Measurements from ENCODE around the gene STXBP3.
"Not testable (repeated sequence)": the region's sequence is repeated elsewhere in the genome, so short reads cannot be mapped to it uniquely, and the experiment has no call there.

Gene STXBP3

GRCh38 chr1:108732398-108732797 is 14.1 kb upstream of the STXBP3 start:
- DNase-seq = no peak

- no peak for DNase-seq
Observed at GRCh38 chr1:108734171-108734865, 12.2 kb upstream of the STXBP3 start.

DNA sequence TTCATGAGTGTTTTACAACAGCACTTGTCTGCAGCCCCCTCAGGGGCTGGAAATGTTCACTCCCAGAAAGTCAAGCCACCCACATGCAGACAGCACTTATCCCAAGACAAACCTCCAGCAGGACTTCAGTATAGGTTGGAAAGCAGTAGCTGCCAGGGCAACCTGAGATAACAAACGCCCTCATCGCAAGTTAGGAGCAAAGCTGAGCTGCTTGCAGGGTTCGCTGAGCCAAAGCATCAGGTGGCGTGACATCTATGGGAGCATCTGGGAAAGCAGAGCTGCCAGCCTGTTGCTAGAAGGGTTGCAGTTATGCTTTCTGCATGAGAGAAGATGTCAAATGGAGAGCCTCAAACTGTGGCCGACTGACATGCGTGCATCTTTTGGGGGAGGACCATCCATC is 4.2 kb upstream of the STXBP3 start:
- DNase-seq = no peak

DNA sequence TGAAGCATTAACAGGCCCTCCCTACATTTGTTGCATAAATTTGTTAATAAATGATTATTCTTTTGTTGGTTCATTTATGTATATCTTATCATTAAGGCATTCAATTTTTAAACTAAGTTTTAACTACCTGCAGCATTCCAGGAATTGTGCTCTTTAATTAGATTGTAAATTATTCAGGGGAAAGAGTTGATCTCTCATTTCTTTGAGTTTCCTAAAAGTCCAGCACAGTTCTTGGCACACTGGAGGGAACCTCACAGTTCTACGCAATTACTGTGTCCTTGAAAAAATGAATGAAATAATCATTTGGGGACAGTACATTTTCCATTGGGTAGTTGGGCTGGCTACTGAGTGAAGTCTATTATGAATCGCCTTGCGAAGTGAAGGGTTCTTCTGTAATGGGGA is 493 bp upstream of the STXBP3 start:
- DNase-seq = no peak

DNA sequence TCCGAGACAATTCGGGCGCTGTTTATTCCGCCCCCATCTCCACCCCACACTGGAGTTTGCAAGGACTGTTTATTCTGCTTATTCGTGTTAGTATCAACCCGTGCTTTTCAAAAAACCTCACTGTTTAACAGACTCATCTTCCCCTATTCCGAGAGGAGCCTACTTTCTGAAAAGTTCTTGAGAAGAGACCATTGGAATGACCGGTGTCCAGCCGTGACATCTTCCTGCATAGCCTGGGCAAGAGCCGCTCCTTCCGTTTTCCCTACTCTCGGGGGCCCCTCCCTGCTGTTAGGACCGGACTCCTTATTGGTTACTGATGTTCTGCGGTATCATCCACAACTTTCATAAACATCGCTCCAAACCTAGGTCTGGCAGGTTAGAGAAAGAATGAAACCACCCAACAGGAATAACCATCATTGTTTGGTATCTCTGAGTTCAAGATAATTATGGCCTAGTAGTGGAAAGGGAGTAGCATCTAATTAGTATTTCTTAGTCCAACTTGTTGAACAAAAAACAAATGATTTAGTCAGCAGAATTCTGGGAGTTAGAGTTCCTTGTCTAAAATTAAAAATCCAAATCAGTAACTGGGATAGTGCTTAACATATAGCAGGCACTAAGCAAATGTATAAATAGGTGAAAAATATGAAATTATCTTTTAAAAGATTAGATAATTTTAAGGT is 837 bp downstream of the STXBP3 start:
- peak; percentile 11 for DNase-seq

DNA sequence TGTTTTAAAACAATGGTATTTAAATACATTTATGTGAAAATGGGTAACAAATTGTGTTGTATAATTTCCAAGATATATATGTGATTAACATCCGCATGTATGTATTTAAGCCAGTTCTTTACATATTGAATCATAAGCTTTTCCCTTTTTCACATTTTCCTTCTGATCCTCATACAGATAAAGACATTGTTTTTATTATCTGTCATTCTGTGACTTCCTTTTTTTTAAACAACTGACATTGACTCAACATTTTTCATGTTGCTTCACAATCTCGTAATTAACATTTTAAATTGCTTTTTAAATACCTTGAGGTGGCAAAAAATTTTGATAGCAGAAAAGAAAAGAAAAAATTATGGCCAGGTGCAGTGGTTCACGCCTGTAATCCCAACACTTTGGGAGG is 1.4 kb downstream of the STXBP3 start:
- DNase-seq = no peak

- DNase-seq = no peak
Observed at GRCh38 chr1:108749081-108749480, 2.6 kb downstream of the STXBP3 start.

DNA sequence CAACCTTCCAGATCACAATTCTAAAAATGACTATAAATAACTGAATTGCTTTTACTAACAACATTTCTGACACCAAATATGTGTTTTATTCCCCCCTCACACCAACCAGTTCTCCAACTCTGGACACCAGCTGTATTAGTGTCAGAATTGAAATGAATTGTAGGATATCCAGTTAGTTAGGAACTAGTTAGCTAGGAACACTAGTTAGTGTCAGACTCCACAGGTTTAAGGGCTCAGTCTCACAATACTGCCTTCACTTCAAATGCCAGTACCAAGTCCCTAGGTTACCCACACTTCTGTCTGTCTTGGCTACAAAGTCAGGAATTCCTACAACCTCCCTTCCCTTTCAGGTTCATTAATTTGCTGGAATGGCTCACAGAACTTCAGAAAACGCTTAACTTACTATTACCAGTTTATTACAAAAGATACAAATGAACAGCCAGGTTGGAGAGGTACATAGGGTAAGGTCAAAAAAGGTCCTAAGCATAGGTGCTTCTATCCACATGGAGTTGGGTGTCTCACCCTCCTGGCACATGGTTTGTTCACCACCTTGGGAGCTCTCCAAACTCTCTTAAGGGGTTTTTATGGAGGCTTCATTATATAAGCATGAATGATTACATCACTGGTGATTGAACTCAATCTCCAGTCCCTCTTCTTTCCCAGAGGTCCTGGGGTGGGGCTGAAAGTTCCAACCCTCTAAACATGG is 4.2 kb downstream of the STXBP3 start:
- DNase-seq = no peak

DNA sequence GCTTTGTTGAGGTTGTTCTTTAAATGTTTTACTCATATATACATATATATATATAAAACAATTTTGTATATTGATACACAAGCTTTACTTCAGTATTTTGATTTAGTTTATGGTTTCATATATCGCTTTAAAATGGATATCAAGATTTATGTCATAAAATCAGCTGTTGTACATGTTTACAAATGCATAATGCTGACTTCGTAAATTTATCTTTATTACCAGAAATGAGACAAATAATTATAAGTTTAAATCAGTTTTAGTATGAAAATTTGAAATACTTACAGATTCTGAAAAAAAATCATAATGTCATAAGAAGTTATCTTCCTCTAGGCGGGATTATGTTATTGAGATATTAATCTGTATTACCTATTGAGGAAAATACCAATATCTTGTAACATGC is 6.9 kb downstream of the STXBP3 start:
- no peak for DNase-seq

DNA sequence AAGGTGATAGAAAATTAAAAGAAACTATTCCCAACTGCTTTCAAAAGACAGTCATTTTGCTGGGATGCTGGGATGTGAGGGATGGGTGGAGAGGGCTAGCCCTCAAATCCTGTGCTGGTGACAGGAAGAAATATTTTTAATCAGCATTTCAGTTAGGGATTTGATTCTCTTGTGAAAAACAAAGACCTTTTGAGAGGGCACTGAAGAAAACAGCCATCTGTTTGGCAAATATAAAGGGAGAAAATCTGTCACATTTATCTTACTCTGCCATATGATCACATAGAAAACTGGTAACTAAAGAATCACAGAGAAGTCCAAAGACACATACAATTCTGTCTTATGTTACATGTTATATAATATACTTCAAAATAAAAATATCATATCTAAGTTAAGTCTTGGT is 12.3 kb downstream of the STXBP3 start:
- DNase-seq = no peak

GRCh38 chr1:108767115-108767514 is 20.6 kb downstream of the STXBP3 start:
- DNase-seq = no peak

- DNase-seq = no peak
Observed at GRCh38 chr1:108767708-108768107, 21.2 kb downstream of the STXBP3 start.

DNA sequence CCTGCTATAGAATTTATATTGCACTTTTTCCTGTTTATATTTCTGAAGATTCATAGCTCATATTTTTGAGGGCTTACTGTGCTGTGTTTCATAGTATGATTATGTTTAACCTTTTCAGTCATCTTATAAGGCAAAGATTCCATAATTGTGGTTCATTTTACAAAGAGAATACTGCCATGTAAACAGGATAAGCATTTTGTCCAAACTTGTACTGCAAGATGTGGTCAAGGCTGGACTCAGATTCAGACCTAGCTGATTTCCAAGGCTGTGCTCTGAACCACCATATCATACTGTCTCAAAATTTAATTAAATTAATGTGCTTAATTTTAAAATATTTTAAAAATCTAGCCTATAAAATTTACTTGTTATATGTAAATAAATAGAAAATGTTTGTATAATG is 31.4 kb downstream of the STXBP3 start:
- DNase-seq = no peak

DNA sequence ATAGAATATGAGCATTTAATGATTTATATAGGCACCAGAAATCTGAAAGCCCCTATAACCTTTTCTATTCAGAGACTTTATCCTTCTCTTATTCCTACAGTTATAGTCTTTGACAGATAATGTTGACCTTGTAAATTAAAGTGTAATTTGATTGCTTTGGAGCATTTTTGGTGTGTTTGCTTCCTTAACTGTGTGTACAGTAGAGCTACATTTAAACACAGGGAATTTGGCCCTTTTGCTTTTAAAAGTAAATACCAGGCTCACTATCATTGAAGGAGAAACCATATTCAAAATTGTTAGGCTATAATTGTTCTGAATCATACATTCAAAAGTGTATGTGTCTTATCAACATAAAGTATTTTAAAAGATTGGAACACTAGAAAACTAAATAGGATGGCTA is 33.0 kb downstream of the STXBP3 start:
- no peak for DNase-seq

DNA sequence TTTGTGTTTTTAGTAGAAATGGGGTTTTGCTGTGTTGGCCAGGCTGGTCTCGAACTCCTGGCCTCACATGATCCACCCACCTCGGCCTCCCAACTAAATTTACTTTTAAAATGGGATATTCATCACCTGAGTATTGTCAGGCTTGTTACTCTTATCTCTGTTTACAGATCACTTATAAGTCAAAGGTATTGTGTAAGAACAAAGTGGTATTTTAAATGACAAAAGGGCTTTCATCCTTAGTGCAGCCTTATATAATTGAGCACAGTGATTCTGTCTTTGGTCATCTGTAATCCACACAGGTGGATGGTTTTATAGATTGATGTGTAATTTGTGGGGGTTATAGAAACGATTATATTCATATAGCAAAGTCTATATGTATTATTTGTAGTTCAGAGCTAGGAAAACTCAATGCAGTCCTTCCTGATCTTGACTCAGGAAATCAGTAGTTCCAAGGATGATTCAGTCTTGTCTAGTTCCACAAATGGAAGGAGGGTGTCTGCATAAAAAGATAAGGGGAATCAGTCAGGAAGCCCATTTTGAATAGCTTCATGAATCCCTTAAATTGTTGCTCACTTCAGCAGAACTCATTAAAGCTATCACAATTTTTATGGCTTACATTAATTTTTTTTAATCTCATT is 34.6 kb downstream of the STXBP3 start:
- DNase-seq = no peak

DNA sequence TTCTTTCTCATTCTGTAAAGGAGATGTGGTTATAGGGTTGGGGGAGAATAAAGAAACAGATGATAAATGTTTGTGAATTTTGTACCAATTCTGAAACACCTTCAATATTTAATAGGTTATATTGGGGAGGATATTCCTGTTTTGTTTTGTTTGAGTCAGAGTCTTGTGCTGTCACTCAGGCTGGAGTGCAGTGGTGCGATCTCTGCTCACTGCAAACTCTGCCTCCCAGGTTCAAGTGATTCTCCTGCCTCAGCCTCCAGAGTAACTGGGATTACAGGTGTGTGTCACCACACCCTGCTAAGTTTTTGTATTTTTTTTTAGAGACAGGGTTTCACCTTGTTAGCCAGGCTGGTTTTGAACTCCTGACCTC is 35.1 kb downstream of the STXBP3 start:
- DNase-seq = not testable (repeated sequence)

DNA sequence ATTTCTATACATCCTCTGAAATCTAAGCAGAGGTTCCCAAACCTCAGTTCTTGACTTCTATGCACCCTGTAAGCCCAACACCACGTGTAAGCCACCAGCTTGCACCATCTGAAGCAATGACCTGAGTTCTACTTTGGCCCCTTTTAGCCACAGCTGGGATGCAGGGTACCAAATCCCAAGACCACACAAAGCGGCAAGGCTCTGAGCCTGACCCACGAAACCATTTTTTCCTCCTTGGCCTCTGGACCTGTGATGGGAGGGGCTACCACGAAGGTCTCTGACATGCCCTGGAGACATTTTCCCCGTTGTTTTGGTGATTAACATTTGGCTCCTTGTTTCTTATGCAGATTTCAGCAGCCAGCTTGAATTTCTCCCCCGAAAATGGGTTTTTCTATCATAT is 38.8 kb downstream of the STXBP3 start:
- DNase-seq = no peak

DNA sequence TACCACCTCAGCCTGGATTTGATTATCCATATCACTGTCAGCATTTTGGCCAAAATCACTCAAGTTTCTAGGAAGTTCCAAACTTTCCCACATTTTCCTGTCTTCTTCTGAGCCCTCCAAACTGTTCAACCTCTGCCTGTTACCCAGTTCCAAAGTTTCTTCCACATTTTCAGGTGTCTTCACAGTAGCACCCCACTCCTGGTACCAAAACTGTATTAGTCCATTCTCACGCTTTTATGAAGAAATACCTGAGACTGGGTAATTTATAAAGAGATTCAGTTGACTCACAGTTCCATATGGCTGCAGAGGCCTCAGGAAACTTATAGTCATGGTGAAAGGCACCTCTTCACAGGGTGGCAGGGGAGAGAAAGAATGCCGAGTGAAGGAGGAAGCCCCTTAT is 39.4 kb downstream of the STXBP3 start:
- no peak for DNase-seq

DNA sequence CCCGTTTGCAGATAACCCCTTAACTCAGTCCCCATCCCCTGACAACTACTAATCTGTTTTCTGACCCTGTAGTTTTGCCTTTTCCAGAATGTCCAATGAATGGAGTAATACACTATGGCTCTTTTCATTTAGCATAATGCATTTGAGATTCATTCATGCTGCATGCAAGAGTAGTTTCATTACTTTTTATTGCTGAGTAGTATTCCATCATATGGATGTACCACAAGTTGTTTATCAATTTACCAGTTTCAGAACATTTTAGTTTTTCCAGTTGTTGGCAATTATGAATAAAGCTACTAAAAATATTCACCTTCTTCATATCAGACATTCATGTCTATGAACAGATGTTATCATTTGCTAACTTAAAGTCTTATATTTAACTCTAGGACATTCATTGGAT is 45.3 kb downstream of the STXBP3 start:
- DNase-seq = no peak

GRCh38 chr1:108792420-108792819 is 45.9 kb downstream of the STXBP3 start:
- DNase-seq = no peak

DNA sequence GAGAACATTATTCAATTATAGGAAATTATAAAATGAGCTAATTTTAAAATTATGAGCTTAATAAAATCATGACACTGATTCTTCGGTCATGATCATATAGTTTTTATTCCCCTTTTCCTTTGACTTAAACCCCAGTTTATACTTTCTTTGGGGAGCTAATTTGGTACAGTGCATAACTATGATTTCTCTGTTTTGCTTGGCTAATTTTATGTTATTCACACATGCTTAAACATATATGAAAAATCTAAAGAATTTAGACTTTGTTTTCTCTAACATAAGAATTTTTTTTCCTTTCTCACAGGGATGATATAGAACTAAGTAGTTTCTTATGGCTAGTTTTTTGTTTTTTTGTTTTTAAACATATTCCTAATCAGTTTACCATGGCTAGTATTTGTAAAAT is 52.5 kb downstream of the STXBP3 start:
- no peak for DNase-seq

DNA sequence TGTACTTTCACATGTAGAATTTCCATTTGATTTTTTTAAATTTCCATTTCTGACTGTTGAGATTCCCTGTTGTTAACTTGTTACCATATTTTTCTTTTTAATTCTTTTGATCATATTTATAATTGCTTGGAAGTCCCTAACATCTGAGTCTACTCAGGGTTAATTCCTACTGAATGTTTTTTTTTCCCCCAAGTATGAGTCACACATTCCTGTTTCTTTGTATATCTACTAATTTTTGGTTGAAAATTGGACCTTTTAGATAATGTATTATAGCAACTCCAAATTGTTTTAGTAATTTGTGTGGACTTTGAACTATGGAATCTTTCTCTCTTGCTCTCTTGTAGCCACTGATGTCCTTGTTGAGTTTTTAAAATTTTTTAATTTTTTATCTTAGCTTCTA is 54.6 kb downstream of the STXBP3 start:
- DNase-seq = no peak

GRCh38 chr1:108803548-108803947 is 57.1 kb downstream of the STXBP3 start:
- no peak for DNase-seq

- DNase-seq = no peak
Observed at GRCh38 chr1:108808438-108808837, 62.0 kb downstream of the STXBP3 start.
